ENCODE data around the gene ANP32A. TPM values are rescaled to one million over a fixed set of nuclear protein-coding genes. Genes with fewer than 3 reads are reported as not detected.

ANP32A gene
- total RNA-seq, 4 donors from 2014 or later = 22.1 to 45.9 (median 35.3) TPM

- no peak for TF ChIP-seq POLR2A (IDR thresholded peaks at IDR 0.05)
- no peak for TF ChIP-seq CTCF (IDR thresholded peaks at IDR 0.05)
- no peak for DNase-seq (ENCODE audit: low spot score in 2 of 2)
- intact Hi-C loops (cut with DNase I; ENCODE audit: low total_unique reads) = no loop called here
- H3K4me3 ChIP-seq (ENCODE audit: low read depth, poor library complexity, severe bottlenecking) = no peak overlapping the region
Observed at GRCh38 chr15:68770216-68770615, 50.5 kb downstream of the ANP32A start.

- H3K4me3 ChIP-seq (ENCODE audit: low read depth, poor library complexity, severe bottlenecking) = no peak overlapping the region
- TF ChIP-seq CTCF (IDR thresholded peaks at IDR 0.05) = no peak
- no peak for TF ChIP-seq POLR2A (IDR thresholded peaks at IDR 0.05)
- intact Hi-C loops (cut with DNase I; ENCODE audit: low total_unique reads) = no loop called here
- WGBS, 2 donors = 80 to 89% methylated on average over 1 to 2 of the region's 2 CpGs
- DNase-seq (ENCODE audit: low spot score in 2 of 2) = no peak
Observed at GRCh38 chr15:68769702-68770101, 51.0 kb downstream of the ANP32A start.

GRCh38 chr15:68768321-68768720 lies 52.4 kb downstream of the ANP32A start:
- H3K4me3 ChIP-seq (ENCODE audit: low read depth, poor library complexity, severe bottlenecking) = no peak overlapping the region
- no peak for DNase-seq (ENCODE audit: low spot score in 2 of 2)
- no peak for TF ChIP-seq POLR2A (IDR thresholded peaks at IDR 0.05)
- TF ChIP-seq CTCF (IDR thresholded peaks at IDR 0.05) = no peak
- WGBS, 2 donors = 2 to 36% methylated on average over 2 of the region's 2 CpGs
- intact Hi-C loops (cut with DNase I; ENCODE audit: low total_unique reads) = no loop called here

- DNase-seq (ENCODE audit: low spot score in 2 of 2) = no peak
- intact Hi-C loops (cut with DNase I; ENCODE audit: low total_unique reads) = no loop called here
Observed at GRCh38 chr15:68767833-68768232, 52.9 kb downstream of the ANP32A start.

GRCh38 chr15:68765602-68766368 lies 54.9 kb downstream of the ANP32A start:
- no peak overlapping the region for H3K4me3 ChIP-seq (ENCODE audit: low read depth, poor library complexity, severe bottlenecking)
- intact Hi-C loops (cut with DNase I; ENCODE audit: low total_unique reads) = no loop called here
- no peak for DNase-seq (ENCODE audit: low spot score in 2 of 2)
- WGBS, 2 donors = 72 to 74% methylated on average over 11 of the region's 11 CpGs
- no peak for TF ChIP-seq POLR2A (IDR thresholded peaks at IDR 0.05)
- TF ChIP-seq CTCF (IDR thresholded peaks at IDR 0.05) = no peak

More at GRCh38 chr15:68767833-68768232, 52.9 kb downstream of the ANP32A start:
- H3K4me3 ChIP-seq (ENCODE audit: low read depth, poor library complexity, severe bottlenecking) = no peak overlapping the region
- no peak for TF ChIP-seq CTCF (IDR thresholded peaks at IDR 0.05)
- no peak for TF ChIP-seq POLR2A (IDR thresholded peaks at IDR 0.05)
- 68 to 70% methylated on average over 4 of the region's 4 CpGs for WGBS, 2 donors

GRCh38 chr15:68764090-68764489 lies 56.6 kb downstream of the ANP32A start:
- DNase-seq (ENCODE audit: low spot score in 2 of 2) = no peak
- no peak for TF ChIP-seq POLR2A (IDR thresholded peaks at IDR 0.05)
- no peak for TF ChIP-seq CTCF (IDR thresholded peaks at IDR 0.05)
- 26 to 39% methylated on average over 1 of the region's 1 CpG for WGBS, 2 donors
- no peak overlapping the region for H3K4me3 ChIP-seq (ENCODE audit: low read depth, poor library complexity, severe bottlenecking)
- intact Hi-C loops (cut with DNase I; ENCODE audit: low total_unique reads) = no loop called here
